ENCODE results near the gene KCNN1.
"Not testable (repeated sequence)": the region's sequence is repeated elsewhere in the genome, so short reads cannot be mapped to it uniquely, and the experiment has no call there.

Gene KCNN1

DNA sequence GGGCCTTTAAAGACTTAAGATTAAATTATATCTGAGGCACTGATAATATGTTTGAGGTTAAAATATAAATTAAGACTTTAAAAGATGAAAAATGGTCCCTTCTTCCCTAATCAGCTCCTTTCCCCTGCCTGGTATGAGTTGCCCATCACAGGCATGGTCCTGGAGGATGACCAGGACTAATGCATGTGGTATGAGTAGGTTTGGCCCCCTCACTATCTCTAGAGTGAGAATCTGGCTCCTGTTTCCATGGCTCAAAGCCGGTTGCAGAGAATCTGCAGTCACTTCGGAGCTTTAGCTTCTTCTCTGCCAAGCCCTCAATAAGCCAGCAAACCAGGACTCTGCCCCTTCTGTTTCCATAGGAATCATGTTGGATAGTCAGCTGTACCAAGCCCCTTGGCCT, 65.2 kb downstream of the KCNN1 start:
- not testable (repeated sequence) for DNase-seq

DNA sequence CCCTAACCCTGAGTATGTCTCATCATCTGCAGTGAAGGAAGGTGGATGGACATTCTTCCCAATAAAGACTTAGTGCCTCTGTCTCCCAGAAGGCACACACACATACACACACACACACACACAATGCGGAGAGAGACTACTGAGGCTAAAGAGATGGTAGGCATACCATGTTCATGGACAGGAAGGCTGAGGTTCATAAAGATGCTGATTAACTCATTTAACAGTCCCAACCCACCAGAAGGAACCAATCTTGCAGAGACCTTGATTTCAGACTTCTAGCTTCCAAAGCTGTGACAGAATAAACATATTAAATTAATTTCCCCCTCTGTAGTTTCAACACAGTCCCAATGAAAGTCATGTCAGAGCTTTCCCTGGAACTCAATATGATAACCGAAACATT, 74.1 kb downstream of the KCNN1 start:
- DNase-seq: no peak

DNA sequence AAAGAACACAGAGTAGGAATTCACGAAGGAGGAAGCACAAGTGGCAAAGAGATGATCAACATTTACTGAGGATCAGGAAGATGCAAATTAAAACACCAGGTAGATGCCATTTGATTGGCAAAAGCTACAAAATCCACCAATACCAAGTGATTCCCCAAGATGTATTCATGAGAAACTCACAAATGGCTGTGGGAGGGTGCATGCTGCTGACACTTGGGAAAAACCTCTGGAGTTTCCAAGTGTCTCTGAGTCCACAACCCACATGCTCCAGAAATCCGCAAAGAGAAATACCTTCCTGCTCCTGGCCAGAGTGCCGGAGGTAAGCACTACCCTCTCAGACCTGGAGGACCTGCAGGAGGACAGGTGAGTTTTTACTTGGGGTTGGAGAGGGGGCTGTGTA, 76.8 kb downstream of the KCNN1 start:
- DNase-seq: no peak

GRCh38 chr19:18044825-18045304, 78.0 kb downstream of the KCNN1 start:
- DNase-seq: no peak

- DNase-seq: no peak
Observed at GRCh38 chr19:18045307-18046050, 78.6 kb downstream of the KCNN1 start.

GRCh38 chr19:18046059-18046718, 79.3 kb downstream of the KCNN1 start:
- peak; percentile 77 for DNase-seq

DNA sequence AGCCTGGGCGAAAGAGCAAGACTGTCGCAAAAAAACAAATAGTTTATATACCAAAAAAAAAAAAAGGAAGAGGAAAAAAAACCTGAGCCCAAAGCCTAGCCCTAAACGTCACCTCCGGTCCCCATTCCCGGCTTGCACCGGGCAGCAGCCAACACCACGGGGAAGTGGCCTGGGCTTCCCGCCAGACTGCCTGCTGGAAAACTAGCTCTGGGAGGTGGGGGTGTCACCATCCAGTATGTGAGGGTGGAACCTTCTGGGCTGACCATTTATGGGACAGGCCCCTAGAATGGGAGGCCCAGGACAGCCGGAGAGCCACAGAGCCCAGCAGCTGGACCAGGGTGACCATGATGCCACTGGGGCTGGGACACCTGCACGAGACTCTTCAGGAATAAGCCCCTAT, 82.5 kb downstream of the KCNN1 start:
- DNase-seq: no peak

Data from islet precursor cell (in vitro differentiated cells).